ENCODE data around the gene SMCO4. TPM values are rescaled to one million over a fixed set of nuclear protein-coding genes. Genes with fewer than 3 reads are reported as not detected.

SMCO4 gene
- total and polyA plus RNA-seq, 2 donors (not counting 1 experiment from before 2014, with no cell fraction given), result 3.6 to 5.1 TPM

DNA sequence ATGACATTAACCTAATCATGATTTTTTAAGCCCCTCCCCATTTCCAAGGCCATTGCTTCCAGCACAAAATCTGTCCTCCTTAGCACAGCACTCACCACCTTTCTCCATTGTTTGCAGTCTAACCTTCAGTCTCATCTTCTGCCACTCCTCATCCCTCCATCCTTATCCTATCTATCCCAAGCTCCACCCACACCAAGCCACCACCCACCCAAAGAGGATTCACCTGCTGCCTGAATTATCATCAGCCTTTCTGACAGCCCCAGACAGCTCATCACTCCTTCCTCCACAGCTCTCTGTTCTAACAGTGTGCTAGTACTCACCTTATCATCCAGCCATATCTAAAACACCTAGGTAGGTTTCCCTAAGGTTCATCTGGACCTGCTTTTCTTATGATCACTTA is 20.7 kb upstream of the SMCO4 start:
- Mint-ChIP-seq H3K9me3 (ENCODE audit: insufficient read depth) (no peaks in the 10 kb centered on the region), H3K4me3 (no peak overlapping the region), H3K4me1 (no peaks in the 10 kb centered on the region), H3K27ac (no peak overlapping the region), H3K27me3 (peaks cover 8% of the 10 kb centered on the region)
- Histone ChIP-seq H4K20me1 (ENCODE audit: control insufficient read depth, insufficient read depth, low read length, poor library complexity, severe bottlenecking) (no peaks in the 10 kb centered on the region), H2AFZ (ENCODE audit: insufficient read depth, low read depth, low read length, poor library complexity, severe bottlenecking) (no peak overlapping the region), H3K9me3 (ENCODE audit: control extremely low read depth in 1 of 3, control insufficient read depth in 2 of 3, insufficient read depth in 1 of 3, low read length in 2 of 3) (no peaks in the 10 kb centered on the region), H3K4me1 (ENCODE audit: control insufficient read depth in 2 of 2, insufficient read depth in 2 of 2, low read length in 2 of 2) (no peaks in the 10 kb centered on the region), H3K27me3 (replicated peaks in 1 of 4; ENCODE audit: control extremely low read depth in 1 of 4, control insufficient read depth in 3 of 4, insufficient read depth in 4 of 4, low read length in 3 of 4) (no peaks in the 10 kb centered on the region), H3K79me2 (ENCODE audit: control insufficient read depth, insufficient read depth, low read length) (no peaks in the 10 kb centered on the region), H3K4me2 (replicated peaks; ENCODE audit: low read depth, low read length, poor library complexity, severe bottlenecking) (no peak overlapping the region), H3K27ac (ENCODE audit: low read length in 2 of 2) (no peak overlapping the region), H3K9ac (ENCODE audit: low read length) (no peak overlapping the region), H3K36me3 (replicated peaks in 1 of 2; ENCODE audit: control extremely low read depth in 1 of 2, control insufficient read depth in 1 of 2, extremely low read depth in 1 of 2, insufficient read depth in 2 of 2, low read length in 1 of 2) (no peaks in the 10 kb centered on the region), H3K4me3 (ENCODE audit: control extremely low read depth in 1 of 5, extremely low read depth in 1 of 5, insufficient read depth in 1 of 5, low read depth in 2 of 5, low read length in 4 of 5) (no peak overlapping the region)
- TF ChIP-seq, protein P1, sequence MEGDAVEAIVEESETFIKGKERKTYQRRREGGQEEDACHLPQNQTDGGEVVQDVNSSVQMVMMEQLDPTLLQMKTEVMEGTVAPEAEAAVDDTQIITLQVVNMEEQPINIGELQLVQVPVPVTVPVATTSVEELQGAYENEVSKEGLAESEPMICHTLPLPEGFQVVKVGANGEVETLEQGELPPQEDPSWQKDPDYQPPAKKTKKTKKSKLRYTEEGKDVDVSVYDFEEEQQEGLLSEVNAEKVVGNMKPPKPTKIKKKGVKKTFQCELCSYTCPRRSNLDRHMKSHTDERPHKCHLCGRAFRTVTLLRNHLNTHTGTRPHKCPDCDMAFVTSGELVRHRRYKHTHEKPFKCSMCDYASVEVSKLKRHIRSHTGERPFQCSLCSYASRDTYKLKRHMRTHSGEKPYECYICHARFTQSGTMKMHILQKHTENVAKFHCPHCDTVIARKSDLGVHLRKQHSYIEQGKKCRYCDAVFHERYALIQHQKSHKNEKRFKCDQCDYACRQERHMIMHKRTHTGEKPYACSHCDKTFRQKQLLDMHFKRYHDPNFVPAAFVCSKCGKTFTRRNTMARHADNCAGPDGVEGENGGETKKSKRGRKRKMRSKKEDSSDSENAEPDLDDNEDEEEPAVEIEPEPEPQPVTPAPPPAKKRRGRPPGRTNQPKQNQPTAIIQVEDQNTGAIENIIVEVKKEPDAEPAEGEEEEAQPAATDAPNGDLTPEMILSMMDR (IDR thresholded peaks at IDR 0.05), result no peak
- no peak for TF ChIP-seq EZH2 (IDR thresholded peaks at IDR 0.05; ENCODE audit: borderline replicate concordance, insufficient read depth, low read depth, low read length, poor library complexity, severe bottlenecking)
- ChIA-PET POLR2A (no interaction called here), CTCF (no interaction called here)
- intact Hi-C loops (cut with micrococcal nuclease), result no loop called here
- no peak for ATAC-seq (ENCODE audit: low read depth)
- no peak for DNase-seq

DNA sequence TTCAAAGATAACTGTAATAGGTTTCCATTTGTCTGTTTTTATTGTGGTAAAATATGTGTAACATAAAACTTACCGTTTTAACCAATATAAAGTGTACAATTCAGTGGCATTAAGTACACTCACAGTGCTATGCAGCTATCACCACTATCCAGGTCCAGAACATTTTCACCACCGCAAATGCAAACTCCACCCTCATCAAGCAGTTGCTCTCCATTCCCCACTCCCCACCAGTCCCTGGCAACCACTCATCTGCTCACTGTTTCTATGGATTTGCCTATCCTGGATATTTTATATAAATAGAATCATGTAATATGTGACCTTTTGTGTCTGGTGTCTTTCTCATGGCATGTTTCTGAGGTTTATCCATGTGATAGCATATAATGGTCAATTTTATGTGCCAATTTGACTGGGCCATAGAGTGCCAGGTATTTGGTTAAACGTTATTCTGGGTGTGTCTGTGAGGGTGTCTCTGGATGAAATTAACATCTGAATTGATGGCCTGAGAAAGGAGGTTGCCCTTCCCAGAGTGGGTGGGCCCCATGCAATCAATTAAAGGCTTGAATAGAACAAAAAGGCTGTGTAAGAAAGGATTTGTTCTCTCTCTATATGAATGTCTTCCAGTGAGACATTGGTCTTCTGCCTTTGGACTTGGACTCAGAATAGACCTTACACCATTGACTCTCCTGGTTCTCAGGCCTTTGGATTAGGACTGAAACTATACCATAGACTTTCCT is 17.2 kb upstream of the SMCO4 start:
- H3K27me3 ChIP-seq (replicated peaks in 1 of 4; ENCODE audit: control extremely low read depth in 1 of 4, control insufficient read depth in 3 of 4, insufficient read depth in 4 of 4, low read length in 3 of 4), result no peaks in the 10 kb centered on the region
- no peak overlapping the region for H3K27ac ChIP-seq (ENCODE audit: low read length in 2 of 2)
- intact Hi-C loops (cut with micrococcal nuclease), result no loop called here
- TF ChIP-seq EZH2 (IDR thresholded peaks at IDR 0.05; ENCODE audit: borderline replicate concordance, insufficient read depth, low read depth, low read length, poor library complexity, severe bottlenecking), result no peak
- TF ChIP-seq, protein P1 (IDR thresholded peaks at IDR 0.05), result no peak
- no peaks in the 10 kb centered on the region for H3K36me3 ChIP-seq (replicated peaks in 1 of 2; ENCODE audit: control extremely low read depth in 1 of 2, control insufficient read depth in 1 of 2, extremely low read depth in 1 of 2, insufficient read depth in 2 of 2, low read length in 1 of 2)
- no peak for ATAC-seq (ENCODE audit: low read depth)
- no peak for DNase-seq
- H3K27me3 Mint-ChIP-seq, result peaks cover 25% of the 10 kb centered on the region
- H3K4me1 Mint-ChIP-seq, result no peaks in the 10 kb centered on the region
- H3K4me2 ChIP-seq (replicated peaks; ENCODE audit: low read depth, low read length, poor library complexity, severe bottlenecking), result no peak overlapping the region
- H3K4me1 ChIP-seq (ENCODE audit: control insufficient read depth in 2 of 2, insufficient read depth in 2 of 2, low read length in 2 of 2), result no peaks in the 10 kb centered on the region
- no peaks in the 10 kb centered on the region for H3K9me3 Mint-ChIP-seq (ENCODE audit: insufficient read depth)
- H3K4me3 ChIP-seq (ENCODE audit: control extremely low read depth in 1 of 5, extremely low read depth in 1 of 5, insufficient read depth in 1 of 5, low read depth in 2 of 5, low read length in 4 of 5), result no peak overlapping the region
- H3K79me2 ChIP-seq (ENCODE audit: control insufficient read depth, insufficient read depth, low read length), result no peaks in the 10 kb centered on the region
- no peak overlapping the region for H3K4me3 Mint-ChIP-seq
- no peaks in the 10 kb centered on the region for H4K20me1 ChIP-seq (ENCODE audit: control insufficient read depth, insufficient read depth, low read length, poor library complexity, severe bottlenecking)
- CTCF ChIA-PET, result no interaction called here
- H2AFZ ChIP-seq (ENCODE audit: insufficient read depth, low read depth, low read length, poor library complexity, severe bottlenecking), result no peak overlapping the region
- H3K9me3 ChIP-seq (ENCODE audit: control extremely low read depth in 1 of 3, control insufficient read depth in 2 of 3, insufficient read depth in 1 of 3, low read length in 2 of 3), result no peaks in the 10 kb centered on the region
- POLR2A ChIA-PET, result no interaction called here
- WGBS (ENCODE audit: insufficient coverage), result 50% methylated on average over 1 of the region's 3 CpGs
- no peak overlapping the region for H3K9ac ChIP-seq (ENCODE audit: low read length)
- no peak overlapping the region for H3K27ac Mint-ChIP-seq
